Stimulated activated CD8-positive, alpha-beta memory T cell treated with anti-CD3 and anti-CD28 coated beads, Interleukin-12 subunit alpha, Interleukin-12 subunit beta, amount 100 ng/mL, for 4 hours (primary cell): ENCODE measurements around the gene INTS13.
A peak's percentile ranks its signal among the peaks of the same experiment; 100 is the strongest.
"Not testable (repeated sequence)": the region's sequence is repeated elsewhere in the genome, so short reads cannot be mapped to it uniquely, and the experiment has no call there.

Experiments
- DNase-seq: peaks from one replicate; pipeline ENCODE4 v3.0.0-alpha.2; 2020; ENCODE audit warnings: low read depth

The INTS13 gene

GRCh38 chr12:26937863-26938700 lies at the start of gene INTS13, which contains the start of gene FGFR1OP2:
Gene INTS13, minus strand, starts transcription at chr12:26937981. Its CDS starts 1,178 bp downstream, at chr12:26936803.
Gene FGFR1OP2, plus strand, starts transcription at chr12:26938470. Its CDS starts 15,689 bp downstream, at chr12:26954159.
- peak; percentile 93 for DNase-seq

- no peak for DNase-seq
Measured at GRCh38 chr12:26982866-26983265, 45.1 kb upstream of the INTS13 start.

- DNase-seq = no peak
Measured at GRCh38 chr12:26979733-26980132, 42.0 kb upstream of the INTS13 start.

- DNase-seq = no peak
Measured at GRCh38 chr12:26978801-26979200, 41.0 kb upstream of the INTS13 start.

GRCh38 chr12:26976687-26977086 lies 38.9 kb upstream of the INTS13 start:
- no peak for DNase-seq

- peak; percentile 24 for DNase-seq
Measured at GRCh38 chr12:26971963-26972362, 34.2 kb upstream of the INTS13 start.

GRCh38 chr12:26970136-26970535 lies 32.4 kb upstream of the INTS13 start:
- DNase-seq = no peak

- no peak for DNase-seq
Measured at GRCh38 chr12:26966842-26967241, 29.1 kb upstream of the INTS13 start.

- no peak for DNase-seq
Measured at GRCh38 chr12:26963413-26963812, 25.6 kb upstream of the INTS13 start.

GRCh38 chr12:26961803-26962202 lies 24.0 kb upstream of the INTS13 start:
- no peak for DNase-seq

GRCh38 chr12:26961391-26961790 lies 23.6 kb upstream of the INTS13 start:
- not testable (repeated sequence) for DNase-seq

GRCh38 chr12:26954027-26954426 lies 16.2 kb upstream of the INTS13 start:
- DNase-seq = no peak

- no peak for DNase-seq
Measured at GRCh38 chr12:26953447-26953846, 15.7 kb upstream of the INTS13 start.

GRCh38 chr12:26948309-26948708 lies 10.5 kb upstream of the INTS13 start:
- DNase-seq = no peak

GRCh38 chr12:26941215-26941594 lies 3.4 kb upstream of the INTS13 start:
- DNase-seq = no peak

- DNase-seq = no peak
Measured at GRCh38 chr12:26940516-26941214, 2.9 kb upstream of the INTS13 start.

- DNase-seq = no peak
Measured at GRCh38 chr12:26939953-26940352, 2.2 kb upstream of the INTS13 start.

GRCh38 chr12:26939192-26939832 lies 1.5 kb upstream of the INTS13 start:
- DNase-seq = no peak

- DNase-seq = no peak
Measured at GRCh38 chr12:26938701-26939062, 901 bp upstream of the INTS13 start.

- DNase-seq = no peak
Measured at GRCh38 chr12:26937443-26937862, 328 bp downstream of the INTS13 start.

- no peak for DNase-seq
Measured at GRCh38 chr12:26936559-26937442, 980 bp downstream of the INTS13 start.
